ENCODE data around the gene SSR2.
A peak's percentile ranks its signal among the peaks of the same experiment; 100 is the strongest.

DNA sequence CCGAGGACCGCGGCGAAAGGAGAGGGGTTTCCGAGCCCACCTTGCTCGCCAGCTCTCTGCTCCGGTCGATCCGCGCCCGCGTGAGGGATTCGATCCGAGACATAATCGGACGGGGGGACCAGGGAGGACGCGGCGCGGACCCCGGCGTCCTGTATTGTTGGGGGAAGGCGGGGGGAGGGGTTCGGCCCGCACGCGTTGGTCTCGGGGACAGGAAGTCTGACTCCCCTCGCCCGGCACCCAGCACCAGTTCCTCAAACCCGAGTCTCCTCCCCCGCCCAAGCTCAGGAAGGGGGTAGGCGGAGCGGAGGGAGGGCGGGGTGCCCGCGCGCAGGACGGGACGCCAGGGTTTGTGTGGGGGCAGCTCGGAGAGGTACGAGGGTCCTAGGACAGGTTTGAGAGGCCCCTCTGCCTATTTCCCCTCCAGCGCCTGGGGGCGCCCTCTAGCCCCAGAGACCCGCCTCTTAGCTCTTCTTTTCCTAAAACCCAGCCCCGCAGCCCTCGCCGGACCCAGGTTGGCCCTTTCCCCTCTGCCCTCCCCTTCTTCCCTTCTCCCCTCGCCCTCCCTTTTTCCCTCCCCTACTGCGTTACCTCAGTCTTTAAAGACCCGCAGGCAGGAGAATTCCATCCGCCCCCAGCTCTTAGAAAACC is 42.3 kb downstream of the SSR2 start, which contains the start of gene ARHGEF2:
- TF ChIP-seq EZH2 (IDR thresholded peaks at IDR 0.05) (no peak), POLR2AphosphoS5 (IDR thresholded peaks at IDR 0.05; ENCODE audit: borderline replicate concordance, low read depth, low read length) (peak; percentile 83)

Data from SK-N-MC (cell line).